Measurements from ENCODE around the gene CSNK1D.

DNA sequence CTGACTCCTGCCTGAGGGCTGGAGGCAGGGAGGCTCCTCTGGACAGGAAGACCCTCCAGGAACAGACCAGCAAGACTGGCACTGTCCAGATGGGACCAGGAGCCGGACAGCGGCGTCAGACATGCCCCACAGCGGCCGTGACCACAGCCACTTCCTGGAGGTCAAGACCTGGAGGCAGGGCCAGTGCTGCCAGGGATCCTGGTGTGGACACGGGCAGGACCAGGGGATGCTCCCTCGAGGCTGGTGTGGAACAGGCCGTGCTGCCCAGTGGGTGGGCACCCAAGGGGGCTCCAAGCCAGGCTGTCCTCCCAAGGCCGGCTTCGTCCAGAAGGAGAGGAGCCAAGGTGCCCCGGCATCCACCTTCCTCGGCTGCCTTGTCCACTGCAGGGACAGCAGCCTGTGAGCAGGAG is 56.4 kb downstream of the CSNK1D start:
- TF ChIP-seq, protein P1, sequence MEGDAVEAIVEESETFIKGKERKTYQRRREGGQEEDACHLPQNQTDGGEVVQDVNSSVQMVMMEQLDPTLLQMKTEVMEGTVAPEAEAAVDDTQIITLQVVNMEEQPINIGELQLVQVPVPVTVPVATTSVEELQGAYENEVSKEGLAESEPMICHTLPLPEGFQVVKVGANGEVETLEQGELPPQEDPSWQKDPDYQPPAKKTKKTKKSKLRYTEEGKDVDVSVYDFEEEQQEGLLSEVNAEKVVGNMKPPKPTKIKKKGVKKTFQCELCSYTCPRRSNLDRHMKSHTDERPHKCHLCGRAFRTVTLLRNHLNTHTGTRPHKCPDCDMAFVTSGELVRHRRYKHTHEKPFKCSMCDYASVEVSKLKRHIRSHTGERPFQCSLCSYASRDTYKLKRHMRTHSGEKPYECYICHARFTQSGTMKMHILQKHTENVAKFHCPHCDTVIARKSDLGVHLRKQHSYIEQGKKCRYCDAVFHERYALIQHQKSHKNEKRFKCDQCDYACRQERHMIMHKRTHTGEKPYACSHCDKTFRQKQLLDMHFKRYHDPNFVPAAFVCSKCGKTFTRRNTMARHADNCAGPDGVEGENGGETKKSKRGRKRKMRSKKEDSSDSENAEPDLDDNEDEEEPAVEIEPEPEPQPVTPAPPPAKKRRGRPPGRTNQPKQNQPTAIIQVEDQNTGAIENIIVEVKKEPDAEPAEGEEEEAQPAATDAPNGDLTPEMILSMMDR (conservative IDR thresholded peaks at IDR 0.05; ENCODE audit: low read length): no peak
- no peak for TF ChIP-seq EZH2phosphoT487 (IDR thresholded peaks at IDR 0.05; ENCODE audit: borderline replicate concordance)
